GM21360 (cell line): ENCODE measurements around the gene FSTL3.

Source experiments
- ATAC-seq: cut with Tn5 transposase; IDR thresholded peaks from one replicate; pipeline ENCODE4 v1.9.1; 2021; ENCODE audit warnings: mild to moderate bottlenecking, moderate library complexity; ENCODE audit not compliant: unreplicated experiment

FSTL3 gene

GRCh38 chr19:732148-733069 is 56.2 kb downstream of the FSTL3 start:
- no peak for ATAC-seq
